Activated CD4-positive, alpha-beta T cell treated with anti-CD3 and anti-CD28 coated beads, Interleukin-2, amount 10 ng/mL, durations not matched to agents 24 days and 14 days (primary cell): ENCODE results near the gene CHRNE. TPM values are rescaled to one million over a fixed set of nuclear protein-coding genes. Genes with fewer than 3 reads are reported as not detected.
"Not testable (repeated sequence)": the region's sequence is repeated elsewhere in the genome, so short reads cannot be mapped to it uniquely, and the experiment has no call there.

Source experiments
- DNase-seq: peaks from one replicate; pipeline ENCODE4 v3.0.0; 2022
- H3K27ac Mint-ChIP-seq: one replicate; pipeline ENCODE4 v1.8.0; 2022; ENCODE audit warnings: mild to moderate bottlenecking, mixed read lengths
- H3K27me3 Mint-ChIP-seq: one replicate; pipeline ENCODE4 v1.8.0; 2022; ENCODE audit warnings: mixed read lengths
- H3K36me3 Mint-ChIP-seq: one replicate; pipeline ENCODE4 v1.8.0; 2022; ENCODE audit warnings: low read depth, mild to moderate bottlenecking, mixed read lengths
- H3K4me1 Mint-ChIP-seq: one replicate; pipeline ENCODE4 v1.8.0; 2021; ENCODE audit warnings: mixed read lengths
- H3K4me3 Mint-ChIP-seq: one replicate; pipeline ENCODE4 v1.8.0; 2022; ENCODE audit warnings: mild to moderate bottlenecking, moderate library complexity, mixed read lengths
- H3K9me3 Mint-ChIP-seq: one replicate; pipeline ENCODE4 v1.8.0; 2021; ENCODE audit warnings: mixed read lengths
- intact Hi-C: fragments of 100-400 bp; cut with micrococcal nuclease; formaldehyde crosslinking; loops from one replicate; pipeline ENCODE4 v1.15.1; 2023
- total RNA-seq: library from RNA; stranded (reverse); gene quantifications from 2 replicates; pipeline ENCODE4 v1.2.3, GENCODE V29; 2022

CHRNE gene
- total RNA-seq, 1 donor from 2014 or later: 0.42 TPM

DNA sequence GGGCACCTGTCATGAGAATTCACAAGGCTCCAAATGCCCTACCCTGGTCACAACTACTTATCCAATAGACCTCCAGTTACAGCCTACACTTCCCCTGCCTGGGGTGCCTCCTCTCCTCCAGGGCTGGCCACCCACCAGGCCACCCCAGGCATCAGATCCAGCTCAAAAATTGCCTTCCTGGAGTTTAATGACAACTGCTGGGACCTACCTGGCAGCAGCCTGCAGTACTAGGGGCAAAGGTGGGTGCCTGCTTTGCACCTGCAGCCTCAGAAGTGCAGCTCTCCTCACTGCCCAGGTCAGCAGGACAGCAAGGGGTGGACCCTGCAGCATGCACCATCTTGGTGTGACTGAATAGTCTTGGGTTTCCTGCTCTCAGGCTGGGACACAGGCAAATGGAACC lies 32.8 kb upstream of the CHRNE start:
- no peak overlapping the region for H3K27ac Mint-ChIP-seq

DNA sequence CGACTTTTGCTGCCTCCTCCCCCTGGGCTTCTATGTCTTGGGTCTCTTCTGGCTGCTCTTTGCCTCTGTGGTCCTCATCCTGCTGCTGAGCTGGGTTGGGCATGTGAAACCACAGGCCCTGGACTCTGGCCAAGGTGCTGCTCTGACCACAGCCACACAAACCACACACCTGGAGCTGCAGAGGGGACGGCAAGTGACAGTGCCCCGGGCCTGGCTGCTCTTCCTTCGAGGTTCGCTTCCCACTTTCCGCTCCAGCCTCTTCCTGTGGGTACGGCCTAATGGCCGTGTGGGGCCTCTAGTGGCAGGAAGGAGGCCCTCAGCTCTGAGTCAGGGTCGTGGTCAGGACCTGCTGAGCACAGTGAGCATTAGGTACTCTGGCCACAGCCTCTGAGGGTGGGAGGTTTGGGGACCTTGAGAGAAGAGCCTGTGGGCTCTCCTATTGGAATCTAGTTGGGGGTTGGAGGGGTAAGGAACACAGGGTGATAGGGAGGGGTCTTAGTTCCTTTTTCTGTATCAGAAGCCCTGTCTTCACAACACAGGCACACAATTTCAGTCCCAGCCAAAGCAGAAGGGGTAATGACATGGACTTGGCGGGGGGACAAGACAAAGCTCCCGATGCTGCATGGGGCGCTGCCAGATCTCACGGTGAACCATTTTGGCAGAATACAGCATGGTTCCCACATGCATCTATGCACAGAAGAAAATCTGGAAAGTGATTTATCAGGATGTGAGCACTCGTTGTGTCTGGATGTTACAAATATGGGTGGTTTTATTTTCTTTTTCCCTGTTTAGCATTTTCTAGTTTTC lies 31.5 kb upstream of the CHRNE start:
- no peak for DNase-seq
- no peak overlapping the region for H3K4me3 Mint-ChIP-seq
- intact Hi-C loops: no loop called here

More for the DNA sequence above, 32.8 kb upstream of the CHRNE start:
- Mint-ChIP-seq H3K4me3 (no peak overlapping the region), H3K36me3 (peaks cover 49% of the 10 kb centered on the region), H3K4me1 (peaks cover 31% of the 10 kb centered on the region), H3K27me3 (no peaks in the 10 kb centered on the region), H3K9me3 (no peaks in the 10 kb centered on the region)
- no peak for DNase-seq
- intact Hi-C loops: no loop called here

GRCh38 chr17:4933646-4934045 lies 30.7 kb upstream of the CHRNE start:
- peaks cover 52% of the 10 kb centered on the region for H3K36me3 Mint-ChIP-seq
- no peak overlapping the region for H3K4me3 Mint-ChIP-seq
- H3K27ac Mint-ChIP-seq: peak overlapping the region; percentile 32
- peaks cover 27% of the 10 kb centered on the region for H3K4me1 Mint-ChIP-seq
- H3K27me3 Mint-ChIP-seq: no peaks in the 10 kb centered on the region
- DNase-seq: no peak
- H3K9me3 Mint-ChIP-seq: no peaks in the 10 kb centered on the region
- intact Hi-C loops: no loop called here

More for the DNA sequence above, 31.5 kb upstream of the CHRNE start:
- Mint-ChIP-seq H3K9me3 (no peaks in the 10 kb centered on the region), H3K36me3 (peaks cover 48% of the 10 kb centered on the region), H3K27me3 (no peaks in the 10 kb centered on the region), H3K4me1 (peaks cover 31% of the 10 kb centered on the region), H3K27ac (no peak overlapping the region)

GRCh38 chr17:4932756-4933155 lies 29.9 kb upstream of the CHRNE start:
- Mint-ChIP-seq H3K27me3 (no peaks in the 10 kb centered on the region), H3K9me3 (no peaks in the 10 kb centered on the region), H3K4me1 (peaks cover 21% of the 10 kb centered on the region), H3K4me3 (no peak overlapping the region), H3K36me3 (peaks cover 49% of the 10 kb centered on the region), H3K27ac (peak overlapping the region; percentile 14)
- DNase-seq: no peak
- intact Hi-C loops: no loop called here

GRCh38 chr17:4931963-4932362 lies 29.1 kb upstream of the CHRNE start, which contains the start of gene GP1BA:
Gene GP1BA, plus strand, starts transcription at chr17:4932277. Its CDS starts 328 bp downstream, at chr17:4932605.
- Mint-ChIP-seq H3K36me3 (peaks cover 44% of the 10 kb centered on the region), H3K27ac (peak within 1 kb of the TSS; percentile 14), H3K27me3 (no peaks in the 10 kb centered on the region)

DNA sequence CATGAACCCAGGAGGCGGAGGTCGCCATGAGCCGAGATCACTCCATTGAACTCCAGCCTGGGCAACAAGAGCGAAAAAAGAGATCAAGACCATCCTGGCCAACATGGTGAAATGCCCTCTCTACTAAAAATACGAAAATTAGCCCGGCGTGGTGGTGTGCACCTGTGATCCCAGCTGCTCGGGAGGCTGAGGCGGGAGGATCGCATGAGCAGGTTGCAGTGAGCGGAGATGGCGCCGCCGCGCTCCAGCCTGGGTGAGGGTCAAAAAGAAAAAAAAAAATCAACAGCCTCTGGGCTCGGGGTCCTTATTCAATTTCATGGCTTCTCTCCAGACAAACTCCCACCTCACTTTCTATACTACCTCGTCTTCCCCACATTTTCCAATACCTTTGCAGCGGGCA lies 26.0 kb upstream of the CHRNE start:
- intact Hi-C loops: no loop called here
- Mint-ChIP-seq H3K36me3 (peaks cover 38% of the 10 kb centered on the region), H3K27me3 (no peaks in the 10 kb centered on the region), H3K4me1 (peaks cover 10% of the 10 kb centered on the region), H3K4me3 (no peak overlapping the region), H3K9me3 (no peaks in the 10 kb centered on the region), H3K27ac (no peak overlapping the region)
- no peak for DNase-seq

More at GRCh38 chr17:4931963-4932362, 29.1 kb upstream of the CHRNE start, which contains the start of gene GP1BA:
- no peak within 1 kb of the TSS for H3K4me3 Mint-ChIP-seq
- intact Hi-C loops: no loop called here
- DNase-seq: no peak
- no peaks in the 10 kb centered on the region for H3K9me3 Mint-ChIP-seq
- H3K4me1 Mint-ChIP-seq: peaks cover 18% of the 10 kb centered on the region

DNA sequence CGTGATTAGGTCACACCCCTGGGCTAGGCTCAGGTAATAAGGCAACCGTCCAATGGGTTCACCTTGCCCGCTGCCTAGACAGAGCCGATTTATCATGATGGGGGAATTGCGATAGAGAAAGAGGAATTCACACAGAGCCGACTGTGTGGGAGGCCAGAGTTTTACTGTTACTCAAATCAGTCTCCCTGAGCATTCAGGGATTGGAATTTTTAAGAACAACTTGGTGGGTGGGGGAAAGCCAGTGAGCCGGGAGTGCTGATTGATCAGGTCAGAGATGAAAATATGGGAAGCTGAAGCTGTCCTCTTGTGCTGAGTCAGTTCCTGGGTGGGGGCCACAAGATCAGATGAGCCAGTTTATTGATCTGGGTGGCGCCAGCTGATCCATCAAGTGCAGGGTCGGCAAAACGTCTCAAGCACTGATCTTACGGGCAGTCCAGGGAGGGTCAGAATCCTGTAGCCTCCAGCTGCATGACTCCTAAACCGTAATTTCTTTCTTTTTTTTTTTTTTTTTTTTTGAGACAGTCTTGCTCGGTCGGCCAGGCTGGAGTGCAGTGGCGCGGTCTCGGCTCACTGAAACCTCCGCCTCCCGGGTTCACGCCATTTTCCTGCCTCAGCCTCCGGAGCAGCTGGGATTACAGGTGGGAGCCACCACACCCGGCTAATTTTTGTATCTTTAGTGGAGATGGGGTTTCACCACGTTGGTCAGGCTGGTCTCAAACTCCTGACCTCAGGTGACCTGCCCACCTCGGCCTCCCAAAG lies 23.9 kb upstream of the CHRNE start:
- Mint-ChIP-seq H3K36me3 (peaks cover 33% of the 10 kb centered on the region), H3K27ac (peak overlapping the region; percentile 6)
- H3K4me1 Mint-ChIP-seq, H3K27me3 Mint-ChIP-seq, H3K4me3 Mint-ChIP-seq, DNase-seq, intact Hi-C loops, H3K9me3 Mint-ChIP-seq: not testable (repeated sequence)

DNA sequence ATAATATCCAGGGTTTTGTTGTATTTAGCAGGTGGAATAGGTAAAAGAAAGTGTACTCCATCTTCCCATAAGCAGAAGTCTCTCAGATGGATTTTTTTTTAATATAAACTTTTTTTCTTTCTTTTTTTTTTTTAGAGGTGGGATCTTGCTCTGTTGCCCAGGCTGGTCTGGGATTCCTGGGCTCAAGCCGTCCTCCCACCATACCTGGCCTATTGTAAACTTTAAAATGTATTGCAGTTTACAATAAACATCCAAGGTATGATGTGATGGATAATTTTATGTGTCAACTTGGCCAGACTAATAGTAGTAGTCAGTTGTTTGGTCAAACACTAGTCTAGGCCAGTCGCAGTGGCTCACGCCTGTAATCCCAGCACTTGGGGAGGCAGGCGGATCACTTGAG lies 18.4 kb upstream of the CHRNE start:
- Mint-ChIP-seq H3K4me1 (peaks cover under 1% of the 10 kb centered on the region), H3K27me3 (no peaks in the 10 kb centered on the region), H3K36me3 (peaks cover 3% of the 10 kb centered on the region), H3K9me3 (no peaks in the 10 kb centered on the region), H3K4me3 (no peak overlapping the region), H3K27ac (no peak overlapping the region)
- intact Hi-C loops: no loop called here
- DNase-seq: no peak

GRCh38 chr17:4920351-4921048 lies 17.6 kb upstream of the CHRNE start:
- DNase-seq: no peak
- Mint-ChIP-seq H3K4me3 (no peak overlapping the region), H3K36me3 (peaks cover 3% of the 10 kb centered on the region), H3K27me3 (no peaks in the 10 kb centered on the region), H3K27ac (no peak overlapping the region), H3K4me1 (no peaks in the 10 kb centered on the region), H3K9me3 (no peaks in the 10 kb centered on the region)
- intact Hi-C loops: no loop called here

DNA sequence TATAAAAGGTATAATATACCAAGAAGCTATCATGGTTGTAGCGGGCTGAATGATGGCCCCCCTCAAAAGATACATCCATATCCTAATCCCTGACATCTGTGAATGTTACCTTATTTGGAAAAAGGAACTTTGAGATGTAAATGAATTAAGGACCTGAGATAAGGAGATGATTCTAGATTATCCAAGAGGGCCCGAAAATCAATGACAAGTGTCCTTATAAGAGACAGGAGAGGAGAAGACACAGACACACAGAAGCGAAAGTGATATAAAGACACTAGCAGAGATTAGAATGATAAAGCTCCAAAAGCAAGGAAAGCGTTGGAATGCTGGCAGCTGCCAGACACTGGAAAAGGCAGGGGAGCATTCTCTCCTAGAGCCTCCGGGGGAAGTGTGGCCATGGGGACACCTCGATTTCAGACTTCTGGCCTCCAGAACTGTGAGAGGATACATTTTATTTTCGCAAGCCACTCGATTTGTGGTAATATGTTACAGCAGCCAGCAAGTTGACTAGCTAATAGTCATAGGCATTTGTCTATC lies 16.7 kb upstream of the CHRNE start:
- Mint-ChIP-seq H3K4me1 (no peaks in the 10 kb centered on the region), H3K27me3 (no peaks in the 10 kb centered on the region), H3K4me3 (no peak overlapping the region), H3K36me3 (peaks cover 3% of the 10 kb centered on the region), H3K9me3 (no peaks in the 10 kb centered on the region), H3K27ac (no peak overlapping the region)
- DNase-seq: no peak
- intact Hi-C loops: no loop called here

DNA sequence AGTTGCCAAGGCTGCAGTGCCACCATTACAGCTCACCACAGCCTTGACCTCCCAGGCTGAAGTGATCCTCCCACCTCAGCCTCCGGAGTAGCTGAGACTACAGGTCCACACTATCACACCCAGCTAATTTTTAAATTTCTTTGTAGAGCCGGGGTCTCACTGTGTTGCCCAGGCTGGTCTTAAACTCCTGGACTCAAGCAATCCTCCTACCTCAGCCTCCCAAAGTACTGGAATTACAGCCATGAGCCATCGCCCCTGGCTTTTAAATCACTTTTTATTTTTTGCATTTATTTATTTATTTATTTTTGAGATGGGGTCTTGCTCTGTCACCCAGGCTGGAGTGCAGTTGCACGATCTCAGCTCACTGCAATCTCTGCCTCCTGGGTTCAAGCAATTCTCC lies 11.7 kb upstream of the CHRNE start:
- H3K4me3 Mint-ChIP-seq, H3K4me1 Mint-ChIP-seq, H3K27ac Mint-ChIP-seq, DNase-seq, H3K27me3 Mint-ChIP-seq, H3K36me3 Mint-ChIP-seq, intact Hi-C loops, H3K9me3 Mint-ChIP-seq: not testable (repeated sequence)

DNA sequence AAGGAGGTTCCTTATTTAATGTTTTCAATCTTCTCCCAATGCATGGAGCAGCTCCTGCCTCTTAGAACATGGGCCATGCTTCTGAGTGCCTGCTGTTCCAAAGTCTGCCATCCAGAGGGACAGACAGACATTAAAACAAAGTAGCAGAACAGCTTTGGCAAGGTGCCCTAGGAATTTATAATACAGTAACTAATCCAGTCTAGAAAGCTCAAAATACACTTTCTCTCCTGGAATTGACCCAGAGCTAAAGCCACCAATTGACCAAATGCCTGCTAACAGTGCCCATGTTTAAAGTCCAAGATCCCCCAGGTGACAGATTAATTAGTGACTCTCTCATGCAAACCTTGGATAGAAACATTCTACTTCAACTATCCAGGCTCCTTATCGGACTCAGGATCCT lies 11.1 kb upstream of the CHRNE start:
- no peak for DNase-seq
- no peaks in the 10 kb centered on the region for H3K9me3 Mint-ChIP-seq
- peaks cover 5% of the 10 kb centered on the region for H3K27me3 Mint-ChIP-seq
- H3K36me3 Mint-ChIP-seq: no peaks in the 10 kb centered on the region
- H3K4me1 Mint-ChIP-seq: peaks cover 3% of the 10 kb centered on the region
- intact Hi-C loops: no loop called here
- no peak overlapping the region for H3K27ac Mint-ChIP-seq
- no peak overlapping the region for H3K4me3 Mint-ChIP-seq

- peaks cover 6% of the 10 kb centered on the region for H3K4me1 Mint-ChIP-seq
- DNase-seq: peak; percentile 93
- intact Hi-C loops: loop anchor here (1.0 to 2.0 kb wide), 3 partner anchors 58 to 154 kb away; partner anchors contain the start of genes CAMTA2 and SPAG7
- H3K27ac Mint-ChIP-seq: no peak overlapping the region
- H3K27me3 Mint-ChIP-seq: peaks cover 8% of the 10 kb centered on the region
- H3K4me3 Mint-ChIP-seq: no peak overlapping the region
- no peaks in the 10 kb centered on the region for H3K9me3 Mint-ChIP-seq
- H3K36me3 Mint-ChIP-seq: no peaks in the 10 kb centered on the region
These were observed 6.0 kb upstream of the CHRNE start for GRCh38 chr17:4908711-4909496.
